Progenitor cell of endocrine pancreas (in vitro differentiated cells): ENCODE results near the gene INPP5D. TPM values are rescaled to one million over a fixed set of nuclear protein-coding genes. Genes with fewer than 3 reads are reported as not detected.
"Not testable (repeated sequence)": the region's sequence is repeated elsewhere in the genome, so short reads cannot be mapped to it uniquely, and the experiment has no call there.

ENCODE experiments used
- DNase-seq: peaks from one replicate; pipeline ENCODE4 v3.0.0; 2021; ENCODE audit warnings: low spot score; ENCODE audit not compliant: unreplicated experiment
- H3K27ac Mint-ChIP-seq: 2 replicates; pipeline ENCODE4 v1.8.0; 2021; ENCODE audit warnings: mild to moderate bottlenecking, moderate library complexity, mixed read lengths
- H3K27me3 Mint-ChIP-seq: 2 replicates; pipeline ENCODE4 v1.8.0; 2021; ENCODE audit warnings: mixed read lengths
- H3K36me3 Mint-ChIP-seq: 2 replicates; pipeline ENCODE4 v1.8.0; 2022; ENCODE audit warnings: mixed read lengths; ENCODE audit not compliant: insufficient read depth
- H3K4me1 Mint-ChIP-seq: 2 replicates; pipeline ENCODE4 v1.8.0; 2021; ENCODE audit warnings: low read depth, mixed read lengths
- H3K4me3 Mint-ChIP-seq: 2 replicates; pipeline ENCODE4 v1.8.0; 2021; ENCODE audit warnings: low read depth, mild to moderate bottlenecking, moderate library complexity, mixed read lengths
- H3K9me3 Mint-ChIP-seq: 2 replicates; pipeline ENCODE4 v1.8.0; 2021; ENCODE audit warnings: low read depth, mixed read lengths
- total RNA-seq: library from RNA; stranded (reverse); gene quantifications from 2 replicates; pipeline ENCODE4 v1.2.1, GENCODE V29; 2021
- TF ChIP-seq, protein P1 (sequence below): fragments of 200-600 bp; sonication (generic); IDR thresholded peaks from one replicate; pipeline ENCODE4 v1.5.0; 2021; ENCODE audit warnings: antibody characterized with exemption, mild to moderate bottlenecking; ENCODE audit not compliant: unreplicated experiment

Gene INPP5D
- total RNA-seq, 1 donor from 2014 or later = 5.3 TPM

DNA sequence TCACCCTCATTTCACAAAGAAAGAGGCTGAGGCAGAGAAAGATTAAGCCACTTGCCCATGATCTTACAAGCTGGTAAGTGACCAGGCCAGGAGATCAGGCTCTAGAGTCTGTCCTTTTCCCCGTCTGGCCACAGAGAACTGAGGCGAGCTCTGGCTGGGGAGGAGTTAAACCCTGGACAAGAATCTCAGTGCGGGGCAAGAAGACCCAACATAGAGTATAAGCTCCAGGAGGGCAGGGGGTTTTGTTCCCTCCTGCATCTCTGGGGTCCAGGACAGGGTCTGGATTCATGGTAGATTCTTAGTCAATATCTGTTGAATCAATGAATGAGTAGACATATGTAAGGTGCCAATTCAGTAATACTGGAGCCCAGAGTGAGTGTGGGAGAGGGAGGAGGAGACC lies 12.9 kb upstream of the INPP5D start:
- H3K9me3 Mint-ChIP-seq = no peaks in the 10 kb centered on the region
- no peak overlapping the region for H3K4me3 Mint-ChIP-seq
- TF ChIP-seq, protein P1, sequence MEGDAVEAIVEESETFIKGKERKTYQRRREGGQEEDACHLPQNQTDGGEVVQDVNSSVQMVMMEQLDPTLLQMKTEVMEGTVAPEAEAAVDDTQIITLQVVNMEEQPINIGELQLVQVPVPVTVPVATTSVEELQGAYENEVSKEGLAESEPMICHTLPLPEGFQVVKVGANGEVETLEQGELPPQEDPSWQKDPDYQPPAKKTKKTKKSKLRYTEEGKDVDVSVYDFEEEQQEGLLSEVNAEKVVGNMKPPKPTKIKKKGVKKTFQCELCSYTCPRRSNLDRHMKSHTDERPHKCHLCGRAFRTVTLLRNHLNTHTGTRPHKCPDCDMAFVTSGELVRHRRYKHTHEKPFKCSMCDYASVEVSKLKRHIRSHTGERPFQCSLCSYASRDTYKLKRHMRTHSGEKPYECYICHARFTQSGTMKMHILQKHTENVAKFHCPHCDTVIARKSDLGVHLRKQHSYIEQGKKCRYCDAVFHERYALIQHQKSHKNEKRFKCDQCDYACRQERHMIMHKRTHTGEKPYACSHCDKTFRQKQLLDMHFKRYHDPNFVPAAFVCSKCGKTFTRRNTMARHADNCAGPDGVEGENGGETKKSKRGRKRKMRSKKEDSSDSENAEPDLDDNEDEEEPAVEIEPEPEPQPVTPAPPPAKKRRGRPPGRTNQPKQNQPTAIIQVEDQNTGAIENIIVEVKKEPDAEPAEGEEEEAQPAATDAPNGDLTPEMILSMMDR = no peak
- no peaks in the 10 kb centered on the region for H3K4me1 Mint-ChIP-seq
- no peak overlapping the region for H3K27ac Mint-ChIP-seq
- DNase-seq = no peak
- H3K27me3 Mint-ChIP-seq = peaks cover 56% of the 10 kb centered on the region
- no peaks in the 10 kb centered on the region for H3K36me3 Mint-ChIP-seq

DNA sequence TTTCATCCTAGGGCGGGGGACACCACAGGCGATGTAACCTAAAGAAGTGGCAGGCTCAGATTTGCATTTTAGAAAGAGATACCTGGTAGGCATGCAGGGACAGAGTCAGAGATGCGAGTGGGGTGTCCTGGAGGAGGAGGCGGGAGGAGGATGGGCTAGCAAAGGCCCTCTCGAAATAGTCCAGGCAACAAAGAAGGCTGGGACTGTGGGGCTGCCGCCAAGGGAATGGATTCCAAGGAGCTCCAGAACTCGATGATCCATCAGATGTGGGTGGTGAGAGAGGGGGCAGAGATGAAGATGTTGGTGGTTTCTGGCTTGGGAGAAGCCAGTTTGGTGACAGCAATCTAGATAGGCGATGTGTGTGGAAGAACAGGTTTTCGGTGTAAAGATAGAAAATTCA lies 12.5 kb upstream of the INPP5D start:
- Mint-ChIP-seq H3K9me3 (no peaks in the 10 kb centered on the region), H3K4me1 (no peaks in the 10 kb centered on the region), H3K36me3 (no peaks in the 10 kb centered on the region), H3K4me3 (no peak overlapping the region), H3K27ac (no peak overlapping the region), H3K27me3 (peaks cover 59% of the 10 kb centered on the region)
- DNase-seq = no peak
- TF ChIP-seq, protein P1 = no peak

DNA sequence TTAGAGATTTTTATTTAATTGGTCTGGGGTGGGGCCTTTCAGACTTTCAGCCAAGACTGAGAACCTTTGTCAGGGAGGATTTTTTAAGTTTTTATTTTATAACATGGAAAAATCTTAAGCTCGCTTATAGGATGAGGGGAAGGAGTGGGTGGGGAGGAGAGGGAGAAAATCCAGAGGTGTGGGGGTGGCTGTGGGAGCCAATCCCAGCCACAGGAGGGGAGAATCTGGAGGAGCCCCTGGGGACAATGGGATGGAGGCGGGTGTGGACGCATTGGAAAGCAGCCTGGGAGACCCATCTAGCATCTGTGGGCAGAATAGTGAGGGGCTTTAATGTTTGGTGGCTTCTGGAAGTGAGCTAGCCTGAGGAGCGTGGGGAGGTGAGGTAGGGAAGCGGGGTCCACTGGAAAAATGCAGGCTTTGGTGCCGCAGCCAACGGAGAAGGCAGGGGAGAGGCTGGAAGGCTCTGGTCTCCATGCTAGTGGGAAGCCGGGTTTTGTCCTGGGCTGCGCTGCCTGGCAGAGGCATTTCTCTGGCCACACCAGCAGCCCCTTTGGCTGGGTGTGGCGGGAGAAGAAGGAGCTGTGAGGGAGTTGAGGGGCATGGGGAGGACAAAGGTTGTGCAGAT lies 11.5 kb upstream of the INPP5D start:
- no peak overlapping the region for H3K27ac Mint-ChIP-seq
- H3K27me3 Mint-ChIP-seq = peaks cover 64% of the 10 kb centered on the region
- TF ChIP-seq, protein P1 = no peak
- no peaks in the 10 kb centered on the region for H3K36me3 Mint-ChIP-seq
- no peaks in the 10 kb centered on the region for H3K4me1 Mint-ChIP-seq
- no peak for DNase-seq
- H3K4me3 Mint-ChIP-seq = no peak overlapping the region
- no peaks in the 10 kb centered on the region for H3K9me3 Mint-ChIP-seq

DNA sequence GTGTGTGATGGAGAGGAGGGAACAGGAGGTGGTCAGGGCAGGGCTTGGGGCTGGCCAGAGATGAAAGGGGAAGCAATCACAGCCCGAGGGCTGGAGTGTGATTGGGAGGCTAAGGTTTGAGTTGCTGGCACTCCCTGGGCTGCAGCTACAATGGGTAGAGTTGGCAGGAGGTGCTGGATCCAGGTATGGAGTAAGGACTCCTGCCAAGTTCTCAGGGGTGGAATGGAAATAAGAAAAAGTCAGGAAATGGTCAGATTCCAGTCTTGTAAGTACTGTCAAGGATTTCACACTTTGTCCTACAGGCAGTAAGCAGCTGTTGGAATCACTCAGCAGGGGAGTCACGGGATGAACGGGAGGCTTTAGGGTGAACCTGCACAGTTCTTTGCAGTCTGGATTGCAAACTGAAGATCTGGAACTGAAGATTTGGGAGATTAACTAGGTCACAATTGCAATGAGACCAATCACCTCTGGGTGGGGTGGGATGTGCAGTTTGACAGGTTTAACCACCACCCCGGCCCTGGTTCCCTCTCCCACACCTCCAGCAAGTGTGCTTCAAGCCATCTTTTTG lies 10.9 kb upstream of the INPP5D start:
- Mint-ChIP-seq H3K9me3 (no peaks in the 10 kb centered on the region), H3K27ac (no peak overlapping the region), H3K27me3 (peaks cover 70% of the 10 kb centered on the region), H3K4me3 (no peak overlapping the region), H3K36me3 (no peaks in the 10 kb centered on the region), H3K4me1 (no peaks in the 10 kb centered on the region)
- no peak for DNase-seq
- TF ChIP-seq, protein P1 = no peak

DNA sequence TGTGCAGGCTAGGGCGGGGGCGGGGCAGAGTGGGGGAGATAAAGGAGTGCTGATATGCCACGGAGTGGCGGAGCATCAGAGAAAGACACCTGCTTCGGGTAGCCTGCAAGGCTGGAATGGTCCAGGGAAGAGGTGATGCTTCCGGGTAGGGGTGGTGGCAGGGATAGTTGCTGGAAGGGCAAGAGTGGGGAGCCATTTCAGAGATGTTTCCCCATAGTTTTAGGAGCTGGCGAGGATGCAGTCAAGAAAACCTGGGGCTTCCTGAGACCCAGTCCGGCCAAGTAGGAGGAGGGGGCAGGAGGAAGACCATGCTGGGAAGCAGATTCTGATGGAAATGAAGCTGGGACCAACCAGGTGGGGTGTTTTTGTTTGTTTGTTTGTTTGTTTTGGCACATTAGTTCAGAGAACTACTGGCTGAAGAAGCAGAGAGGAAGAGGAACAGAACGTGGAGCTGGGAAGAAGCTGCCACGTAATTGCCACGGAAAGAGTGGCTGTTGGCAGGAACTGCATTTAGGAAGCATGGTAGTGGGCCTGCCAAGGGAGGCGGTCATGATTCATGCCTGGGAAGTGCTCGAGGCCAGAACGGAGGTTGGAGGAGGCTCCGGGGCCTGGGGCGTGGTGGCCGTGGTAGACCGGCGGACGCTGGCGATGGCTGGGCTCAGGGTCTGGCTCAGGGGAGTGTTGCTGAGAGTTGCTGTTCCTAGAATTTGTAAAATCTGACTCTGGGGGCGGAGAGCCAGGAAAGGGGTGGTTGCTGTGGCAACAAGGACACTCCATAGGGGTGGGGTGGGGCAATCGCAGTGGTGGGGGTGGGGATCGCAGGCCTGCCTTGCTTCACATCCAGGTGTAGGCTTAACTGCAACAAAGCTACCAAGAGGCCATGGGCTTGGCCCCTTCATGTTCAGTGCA lies 8.6 kb upstream of the INPP5D start:
- no peak overlapping the region for H3K27ac Mint-ChIP-seq
- H3K9me3 Mint-ChIP-seq = no peaks in the 10 kb centered on the region
- no peaks in the 10 kb centered on the region for H3K36me3 Mint-ChIP-seq
- H3K4me1 Mint-ChIP-seq = no peaks in the 10 kb centered on the region
- peaks cover 81% of the 10 kb centered on the region for H3K27me3 Mint-ChIP-seq
- TF ChIP-seq, protein P1 = no peak
- H3K4me3 Mint-ChIP-seq = no peak overlapping the region
- no peak for DNase-seq

DNA sequence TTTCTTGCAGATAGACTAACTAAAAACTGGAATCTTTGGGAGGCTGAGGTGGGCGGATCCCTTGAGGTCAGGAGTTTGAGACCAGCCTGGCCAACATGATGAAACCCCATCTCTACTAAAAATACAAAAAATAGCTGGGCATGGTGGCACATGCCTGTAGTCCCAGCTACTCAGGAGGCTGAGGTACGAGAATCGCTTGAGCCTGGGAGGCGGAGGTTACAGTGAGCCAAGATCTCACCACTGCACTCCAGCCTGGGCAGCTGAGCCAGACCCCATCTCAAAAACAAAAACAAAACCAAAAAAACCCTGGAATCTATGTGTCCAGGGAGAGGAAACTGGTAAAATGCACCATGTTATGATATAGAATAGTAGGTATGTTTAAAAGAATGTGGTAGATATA lies 7.6 kb upstream of the INPP5D start:
- not testable (repeated sequence) for H3K4me1 Mint-ChIP-seq, H3K27ac Mint-ChIP-seq, DNase-seq, H3K4me3 Mint-ChIP-seq, H3K36me3 Mint-ChIP-seq, H3K9me3 Mint-ChIP-seq
- H3K27me3 Mint-ChIP-seq = peaks cover 78% of the 10 kb centered on the region
